HEK293 (cell line): ENCODE results near the gene SENP8.

Experiments
- CTCF ChIA-PET: fragments of 350-600 bp; formaldehyde crosslinking; extraction: SDS; loops from one replicate; lab custom pipeline; 2021; ENCODE audit warnings: antibody characterized with exemption; lab: Yijun Ruan, JAX
- POLR2A ChIA-PET: fragments of 300-600 bp; formaldehyde crosslinking; extraction: SDS; loops from one replicate; lab custom pipeline; 2020; ENCODE audit warnings: antibody characterized with exemption, inconsistent platforms; lab: Yijun Ruan, JAX
- H3K27ac ChIP-seq: fragments of 200-500 bp; sonication (Bioruptor generic); 2 replicates; pipeline ENCODE4 v1.5.1; 2014; ENCODE audit warnings: low read depth, low read length, control low read depth, inconsistent platforms; ENCODE audit errors: extremely low read depth
- H3K36me3 ChIP-seq, 2 experiments: fragments of 200-500 bp in 1 of 2; sonication (Bioruptor generic) in 1 of 2; 1 replicate in 1 of 2; 2 replicates in 1 of 2; pipeline ENCODE4 v1.5.1; 2014 to 2017; ENCODE audit warnings: inconsistent platforms in 2 of 2, low read length in 2 of 2; ENCODE audit not compliant: control insufficient read depth in 2 of 2, insufficient read depth in 1 of 2
- H3K4me1 ChIP-seq: fragments of 200-500 bp; sonication (Bioruptor generic); 2 replicates; pipeline ENCODE4 v1.5.1; 2014; ENCODE audit warnings: mild to moderate bottlenecking, low read length, inconsistent platforms; ENCODE audit not compliant: control insufficient read depth, insufficient read depth
- H3K4me3 ChIP-seq: 2 replicates; pipeline ENCODE4 v1.5.1; 2011; ENCODE audit warnings: low read depth, mild to moderate bottlenecking, control low read depth, low read length, moderate library complexity
- H3K9me3 ChIP-seq: fragments of 200-500 bp; sonication (Bioruptor generic); 2 replicates; pipeline ENCODE4 v1.5.1; 2014; ENCODE audit warnings: low read depth, low read length, inconsistent platforms; ENCODE audit not compliant: control insufficient read depth, insufficient read depth
- ATF2 ChIP-seq: fragments of 450-650 bp; formaldehyde crosslinking; IDR thresholded peaks from 2 replicates; pipeline ENCODE4 v1.5.1; 2016; ENCODE audit warnings: missing biosample characterization, missing genetic modification characterization, low read depth
- BCL11A ChIP-seq: fragments of 450-650 bp; formaldehyde crosslinking; IDR thresholded peaks from 2 replicates; pipeline ENCODE4 v1.5.1; 2016; ENCODE audit warnings: low read depth, missing biosample characterization, missing genetic modification characterization
- GFI1B ChIP-seq: fragments of 450-650 bp; formaldehyde crosslinking; IDR thresholded peaks from 2 replicates; pipeline ENCODE4 v1.5.1; 2016; ENCODE audit warnings: missing biosample characterization, missing genetic modification characterization
- GLI4 ChIP-seq: fragments of 450-650 bp; formaldehyde crosslinking; IDR thresholded peaks from 2 replicates; pipeline ENCODE4 v1.5.1; 2016; ENCODE audit warnings: missing biosample characterization, missing genetic modification characterization
- MYNN ChIP-seq: fragments of 450-650 bp; formaldehyde crosslinking; IDR thresholded peaks from 2 replicates; pipeline ENCODE4 v1.5.1; 2016; ENCODE audit warnings: missing biosample characterization, missing genetic modification characterization, borderline replicate concordance
- PBX3 ChIP-seq: sonication (generic); formaldehyde crosslinking; IDR thresholded peaks from 2 replicates; pipeline ENCODE4 v1.8.1; 2022; ENCODE audit warnings: mild to moderate bottlenecking, moderate library complexity, missing genetic modification reagents
- PRDM2 ChIP-seq: fragments of 450-650 bp; formaldehyde crosslinking; IDR thresholded peaks from 2 replicates; pipeline ENCODE4 v1.5.1; 2016; ENCODE audit warnings: missing biosample characterization, missing genetic modification characterization, borderline replicate concordance
- TSHZ1 ChIP-seq: fragments of 450-650 bp; formaldehyde crosslinking; IDR thresholded peaks from 2 replicates; pipeline ENCODE4 v1.5.1; 2016; ENCODE audit warnings: missing biosample characterization, missing genetic modification characterization, borderline replicate concordance
- ZNF10 ChIP-seq: fragments of 450-650 bp; formaldehyde crosslinking; IDR thresholded peaks from 2 replicates; pipeline ENCODE4 v1.5.1; 2017; ENCODE audit warnings: missing biosample characterization, missing genetic modification characterization
- ZNF223 ChIP-seq: fragments of 450-650 bp; formaldehyde crosslinking; IDR thresholded peaks from 2 replicates; pipeline ENCODE4 v1.5.1; 2016; ENCODE audit warnings: missing biosample characterization, missing genetic modification characterization
- ZNF341 ChIP-seq: fragments of 450-650 bp; formaldehyde crosslinking; IDR thresholded peaks from 2 replicates; pipeline ENCODE4; 2016; ENCODE audit warnings: low read depth, missing biosample characterization, missing genetic modification characterization
- ZNF48 ChIP-seq: fragments of 450-650 bp; formaldehyde crosslinking; IDR thresholded peaks from 2 replicates; pipeline ENCODE4 v1.5.1; 2016; ENCODE audit warnings: missing biosample characterization, missing genetic modification characterization
- ZNF513 ChIP-seq: fragments of 450-650 bp; IDR thresholded peaks from 2 replicates; pipeline ENCODE4 v1.5.1; 2018; ENCODE audit warnings: missing biosample characterization, missing genetic modification characterization
- ZNF843 ChIP-seq: fragments of 450-650 bp; formaldehyde crosslinking; IDR thresholded peaks from 2 replicates; pipeline ENCODE4 v1.5.1; 2016; ENCODE audit warnings: missing biosample characterization, missing genetic modification characterization
- ZSCAN4 ChIP-seq: fragments of 450-650 bp; formaldehyde crosslinking; IDR thresholded peaks from 2 replicates; pipeline ENCODE4 v1.5.1; 2017; ENCODE audit warnings: missing biosample characterization, missing genetic modification characterization

Gene SENP8

GRCh38 chr15:72078887-72079286, 39.3 kb upstream of the SENP8 start:
- Histone ChIP-seq H3K27ac (no peak overlapping the region), H3K4me1 (peaks cover 8% of the 10 kb centered on the region), H3K9me3 (no peaks in the 10 kb centered on the region), H3K36me3 (no peaks in the 10 kb centered on the region; a peak in 1 of 3 replicates), H3K4me3 (no peak overlapping the region)
- POLR2A ChIA-PET = no interaction called here
- TF ChIP-seq MYNN (tag by site-specific recombination) (no peak), GFI1B (no peak), TSHZ1 (tag by site-specific recombination) (no peak), ZNF843 (no peak), ZSCAN4 (no peak), GLI4 (tag by site-specific recombination) (no peak), ZNF48 (tag by site-specific recombination) (no peak), ZNF341 (no peak), ZNF10 (tag by site-specific recombination) (no peak), BCL11A (no peak)
- CTCF ChIA-PET = no interaction called here

GRCh38 chr15:72082176-72082575, 36.0 kb upstream of the SENP8 start:
- CTCF ChIA-PET = interaction anchor here (0.6 kb wide), 1 partner anchor 81 kb away, joined by 4 read pairs; no protein-coding TSS in a partner anchor
- no peaks in the 10 kb centered on the region for H3K36me3 ChIP-seq
- POLR2A ChIA-PET = no interaction called here
- no peak overlapping the region for H3K4me3 ChIP-seq
- no peak overlapping the region for H3K27ac ChIP-seq
- H3K4me1 ChIP-seq = no peaks in the 10 kb centered on the region; the same call in 1 of the 2 replicates
- H3K9me3 ChIP-seq = peaks cover 2% of the 10 kb centered on the region; the same call in 1 of the 2 replicates
- TF ChIP-seq PBX3 (CRISPR knock-in tag) (no peak), TSHZ1 (tag by site-specific recombination) (no peak), BCL11A (no peak), ZNF223 (no peak), ZNF513 (tag by site-specific recombination) (no peak), ATF2 (tag by site-specific recombination) (0 out of 2 replicates have a peak, but pooled peaks have one; percentile 41), PRDM2 (tag by site-specific recombination) (no peak)
